HepG2 (cell line): ENCODE data around the gene ZDHHC18. TPM values are rescaled to one million over a fixed set of nuclear protein-coding genes. Genes with fewer than 3 reads are reported as not detected.

Source experiments
- FOSL2 ChIP-seq: sonication (generic); formaldehyde crosslinking; IDR thresholded peaks from 2 replicates; pipeline ENCODE4 v1.4.0; 2020; ENCODE audit warnings: missing genetic modification reagents
- GMEB2 ChIP-seq: IDR thresholded peaks from 2 replicates; pipeline ENCODE4 v1.6.1; 2016; ENCODE audit warnings: missing biosample characterization, missing genetic modification reagents, low read depth
- HOXD1 ChIP-seq: sonication (generic); formaldehyde crosslinking; IDR thresholded peaks from 2 replicates; pipeline ENCODE4 v1.5.0; 2020; ENCODE audit warnings: missing genetic modification reagents
- JARID2 ChIP-seq: sonication (generic); formaldehyde crosslinking; IDR thresholded peaks from 2 replicates; pipeline ENCODE4 v1.8.1; 2023; ENCODE audit warnings: missing genetic modification reagents, inconsistent platforms; ENCODE audit not compliant: insufficient replicate concordance
- KDM3A ChIP-seq: IDR thresholded peaks from 2 replicates; pipeline ENCODE4 v1.6.1; 2018; ENCODE audit warnings: low read depth, missing compliant biosample characterization
- NCOA5 ChIP-seq: sonication (generic); formaldehyde crosslinking; IDR thresholded peaks from 2 replicates; pipeline ENCODE4 v1.4.0; 2020; ENCODE audit warnings: missing genetic modification reagents
- NFIB ChIP-seq: sonication (generic); formaldehyde crosslinking; IDR thresholded peaks from 2 replicates; pipeline ENCODE4 v1.9.0; 2021; ENCODE audit warnings: missing genetic modification reagents, mild to moderate bottlenecking, borderline replicate concordance
- POLR2AphosphoS2 ChIP-seq: IDR thresholded peaks from 2 replicates; pipeline ENCODE4 v1.6.1; 2011; ENCODE audit warnings: low read depth, low read length, improper control_type of control experiment
- RBAK ChIP-seq: sonication (generic); formaldehyde crosslinking; IDR thresholded peaks from 2 replicates; pipeline ENCODE4 v1.5.1; 2020; ENCODE audit warnings: mild to moderate bottlenecking, missing genetic modification reagents
- RFX5 ChIP-seq: IDR thresholded peaks from 2 replicates; pipeline ENCODE4 v1.6.1; 2011; ENCODE audit warnings: low read depth, low read length, improper control_type of control experiment
- SATB2 ChIP-seq: sonication (generic); formaldehyde crosslinking; IDR thresholded peaks from 2 replicates; pipeline ENCODE4 v1.5.0; 2020; ENCODE audit warnings: missing genetic modification reagents
- SMAD3 ChIP-seq: sonication (generic); formaldehyde crosslinking; IDR thresholded peaks from 2 replicates; pipeline ENCODE4 v1.4.0; 2020; ENCODE audit warnings: missing genetic modification reagents
- TFDP2 ChIP-seq: sonication (generic); formaldehyde crosslinking; IDR thresholded peaks from 2 replicates; pipeline ENCODE4 v1.4.0; 2020; ENCODE audit warnings: missing genetic modification reagents
- U2AF1 ChIP-seq: fragments of 200-400 bp; formaldehyde crosslinking; optimal IDR thresholded peaks from 2 replicates; pipeline ENCODE3; 2017; ENCODE audit warnings: mild to moderate bottlenecking, low read depth, low read length
- ZFP82 ChIP-seq: sonication (generic); formaldehyde crosslinking; IDR thresholded peaks from 2 replicates; pipeline ENCODE4 v1.5.1; 2020; ENCODE audit warnings: mild to moderate bottlenecking, missing genetic modification reagents, borderline replicate concordance
- ZNF10 ChIP-seq: sonication (generic); formaldehyde crosslinking; IDR thresholded peaks from 2 replicates; pipeline ENCODE4 v1.4.0; 2020; ENCODE audit warnings: mild to moderate bottlenecking, low read depth, missing genetic modification reagents, borderline replicate concordance
- ZNF101 ChIP-seq: sonication (generic); formaldehyde crosslinking; IDR thresholded peaks from 2 replicates; pipeline ENCODE4 v1.4.0; 2020; ENCODE audit warnings: mild to moderate bottlenecking, low read depth, missing genetic modification reagents, borderline replicate concordance
- ZNF207 ChIP-seq: fragments of 450-650 bp; IDR thresholded peaks from 2 replicates; pipeline ENCODE4 v1.6.1; 2016; ENCODE audit warnings: antibody characterized with exemption, borderline replicate concordance
- ZNF557 ChIP-seq: sonication (generic); formaldehyde crosslinking; IDR thresholded peaks from 2 replicates; pipeline ENCODE4 v1.4.0; 2020; ENCODE audit warnings: missing genetic modification reagents
- ZNF703 ChIP-seq: sonication (generic); formaldehyde crosslinking; IDR thresholded peaks from 2 replicates; pipeline ENCODE4 v1.5.1; 2020; ENCODE audit warnings: missing genetic modification reagents, mild to moderate bottlenecking, moderate library complexity, borderline replicate concordance
- ZNF747 ChIP-seq: sonication (generic); formaldehyde crosslinking; IDR thresholded peaks from 2 replicates; pipeline ENCODE4 v1.8.1; 2023; ENCODE audit warnings: missing genetic modification reagents, mild to moderate bottlenecking, borderline replicate concordance
- ZNF816 ChIP-seq: sonication (generic); formaldehyde crosslinking; IDR thresholded peaks from 2 replicates; pipeline ENCODE4 v1.8.0; 2022; ENCODE audit warnings: missing genetic modification reagents, mild to moderate bottlenecking, borderline replicate concordance
- ZNF891 ChIP-seq: sonication (generic); formaldehyde crosslinking; IDR thresholded peaks from 2 replicates; pipeline ENCODE4 v1.5.0; 2020; ENCODE audit warnings: mild to moderate bottlenecking, missing genetic modification reagents
- polyA plus RNA-seq, 8 experiments: library from polyadenylated mRNA; depleted of rRNA in 3 of 8; stranded (reverse) in 7 of 8; unstranded in 1 of 8; fragments of >200 nt; fragmentation: Illumina TruSeq in 4 of 8; extraction: Trizol in 4 of 8; gene quantifications; 2 replicates each; pipeline versions ENCODE4 v1.2.1 to v1.2.3, GENCODE V29; 2011 to 2016; ENCODE audit warnings: low read depth in 4 of 8, missing spikeins in 1 of 8, mixed read lengths in 1 of 8; ENCODE audit not compliant: insufficient read depth in 1 of 8
- total RNA-seq, 5 experiments: library from RNA; depleted of rRNA; stranded (reverse); fragments of >200 nt; fragmentation: Illumina TruSeq; extraction: Trizol; gene quantifications; 2 replicates each; pipeline ENCODE4 v1.2.3, GENCODE V29; 2016; ENCODE audit warnings: low read depth in 1 of 5
- TF ChIP-seq, protein P1 (sequence below): sonication (generic); formaldehyde crosslinking; IDR thresholded peaks from 2 replicates; pipeline ENCODE4 v1.5.1; 2020; ENCODE audit warnings: missing genetic modification reagents, mild to moderate bottlenecking, borderline replicate concordance
- TF ChIP-seq, protein P2 (sequence below): sonication (generic); formaldehyde crosslinking; IDR thresholded peaks from 2 replicates; pipeline ENCODE4 v1.5.0; 2020; ENCODE audit warnings: missing genetic modification reagents, mild to moderate bottlenecking, borderline replicate concordance

ZDHHC18 gene
- total and polyA plus RNA-seq, 2 of the 13 experiments (the other 11 are each of a cell fraction or from before 2014, with no cell fraction given): 13.2 to 35.3 TPM

GRCh38 chr1:26889551-26890466, 63.3 kb downstream of the ZDHHC18 start, which contains the start of gene GPN2 (continued):
- TF ChIP-seq, protein P1, sequence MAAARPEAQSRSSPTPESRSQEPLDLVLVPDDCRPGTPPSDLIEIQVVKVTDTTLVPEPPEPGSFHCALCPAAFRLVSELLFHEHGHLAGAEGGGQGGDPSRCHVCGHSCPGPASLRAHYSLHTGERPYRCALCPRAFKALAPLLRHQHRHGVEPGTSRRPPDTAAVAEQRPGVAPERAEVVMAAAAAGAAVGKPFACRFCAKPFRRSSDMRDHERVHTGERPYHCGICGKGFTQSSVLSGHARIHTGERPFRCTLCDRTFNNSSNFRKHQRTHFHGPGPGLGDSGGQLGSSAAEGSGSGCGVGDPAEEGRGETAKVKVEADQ (CRISPR knock-in tag): no peak
- peak; percentile 97 for TF ChIP-seq ZNF747 (CRISPR knock-in tag)
- peak; percentile 89 for TF ChIP-seq ZNF891
- 0 out of 2 replicates have a peak, but pooled peaks have one; percentile 83 for TF ChIP-seq SATB2 (CRISPR knock-in tag)
- TF ChIP-seq ZFP82 (CRISPR knock-in tag): no peak
- TF ChIP-seq POLR2AphosphoS2: peak; percentile 84
- TF ChIP-seq U2AF1: no peak
- TF ChIP-seq RFX5: no peak
- no peak for TF ChIP-seq ZNF207
- no peak for TF ChIP-seq SMAD3 (CRISPR knock-in tag)
- TF ChIP-seq, protein P2, sequence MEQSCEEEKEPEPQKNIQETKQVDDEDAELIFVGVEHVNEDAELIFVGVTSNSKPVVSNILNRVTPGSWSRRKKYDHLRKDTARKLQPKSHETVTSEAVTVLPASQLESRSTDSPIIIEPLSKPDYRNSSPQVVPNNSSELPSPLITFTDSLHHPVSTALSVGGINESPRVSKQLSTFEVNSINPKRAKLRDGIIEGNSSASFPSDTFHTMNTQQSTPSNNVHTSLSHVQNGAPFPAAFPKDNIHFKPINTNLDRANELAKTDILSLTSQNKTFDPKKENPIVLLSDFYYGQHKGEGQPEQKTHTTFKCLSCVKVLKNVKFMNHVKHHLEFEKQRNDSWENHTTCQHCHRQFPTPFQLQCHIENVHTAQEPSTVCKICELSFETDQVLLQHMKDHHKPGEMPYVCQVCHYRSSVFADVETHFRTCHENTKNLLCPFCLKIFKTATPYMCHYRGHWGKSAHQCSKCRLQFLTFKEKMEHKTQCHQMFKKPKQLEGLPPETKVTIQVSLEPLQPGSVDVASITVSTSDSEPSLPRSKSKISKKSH (CRISPR knock-in tag): peak; percentile 65; the same call in 1 of the 2 replicates
- peak; percentile 90; the same call in 1 of the 2 replicates for TF ChIP-seq ZNF101 (CRISPR knock-in tag)
- TF ChIP-seq FOSL2 (CRISPR knock-in tag): no peak; the same call in 1 of the 2 replicates
- TF ChIP-seq ZNF557 (CRISPR knock-in tag): no peak
- no peak for TF ChIP-seq KDM3A (CRISPR knock-in tag)
- TF ChIP-seq ZNF703 (CRISPR knock-in tag): no peak
- TF ChIP-seq ZNF816: peak; percentile 73; the same call in 1 of the 2 replicates
- no peak for TF ChIP-seq NCOA5
- no peak for TF ChIP-seq JARID2 (CRISPR knock-in tag)
- TF ChIP-seq ZNF10 (CRISPR knock-in tag): no peak
- TF ChIP-seq HOXD1 (CRISPR knock-in tag): 0 out of 2 replicates have a peak, but pooled peaks have one; percentile 3
- TF ChIP-seq NFIB (CRISPR knock-in tag): no peak
- peak; percentile 71 for TF ChIP-seq GMEB2 (CRISPR knock-in tag)
- no peak for TF ChIP-seq RBAK (CRISPR knock-in tag)
- TF ChIP-seq TFDP2 (CRISPR knock-in tag): peak; percentile 57
